ENCODE data around the gene UROD.
"Not testable (repeated sequence)": the region's sequence is repeated elsewhere in the genome, so short reads cannot be mapped to it uniquely, and the experiment has no call there.

Gene UROD

DNA sequence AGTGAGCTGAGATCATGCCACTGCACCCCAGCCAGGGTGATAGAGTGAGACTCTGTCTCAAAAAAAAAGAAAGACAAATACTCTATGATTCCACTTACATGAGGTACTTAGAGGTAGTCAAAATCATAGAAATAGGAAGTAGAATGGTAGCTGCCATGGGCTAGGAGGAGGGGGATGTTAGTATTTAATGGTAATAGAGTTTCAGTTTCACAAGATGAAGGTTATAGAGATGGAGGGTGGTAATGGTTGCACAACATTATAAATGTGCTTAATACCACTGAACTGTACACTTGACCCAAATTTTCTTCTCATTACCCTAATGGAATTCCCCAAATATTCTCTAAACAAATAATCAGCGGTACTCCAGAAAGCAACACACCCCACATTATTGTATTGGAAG, 38.4 kb upstream of the UROD start:
- no peak overlapping the region for H2BK15ac ChIP-seq (ENCODE audit: low read length)
- no peak overlapping the region for H3K27ac ChIP-seq (replicated peaks; ENCODE audit: low read length)
- no CpG with 5 or more reads among the region's 1 CpG for WGBS, 2 donors (ENCODE audit: extremely low coverage in 2 of 2, insufficient read length in 2 of 2, insufficient replicate concordance in 1 of 2)
- H2AFZ ChIP-seq (ENCODE audit: low read length), result no peak overlapping the region
- no peaks in the 10 kb centered on the region for H3K4me1 ChIP-seq (ENCODE audit: control insufficient read depth in 2 of 2, insufficient read depth in 1 of 2, low read depth in 1 of 2, low read length in 2 of 2)
- no peak overlapping the region for H3K9ac ChIP-seq (ENCODE audit: low read depth, low read length, poor library complexity)
- H3K79me1 ChIP-seq (ENCODE audit: low read depth, low read length), result no peaks in the 10 kb centered on the region
- no peak overlapping the region for H3K4me2 ChIP-seq (ENCODE audit: insufficient read depth, low read length, poor library complexity, severe bottlenecking)
- H3K36me3 ChIP-seq (replicated peaks in 1 of 2; ENCODE audit: control insufficient read depth in 2 of 2, insufficient read depth in 2 of 2, low read length in 2 of 2), result peaks cover 8 to 64% of the 10 kb centered on the region in 2 donors
- no peak overlapping the region for H2AK5ac ChIP-seq (ENCODE audit: low read depth, low read length)
- no peaks in the 10 kb centered on the region for H3K27me3 ChIP-seq (ENCODE audit: control insufficient read depth in 3 of 3, insufficient read depth in 3 of 3, low read depth in 1 of 3, low read length in 3 of 3)
- H3K23ac ChIP-seq (ENCODE audit: low read depth, low read length, poor library complexity), result no peak overlapping the region
- no peak overlapping the region for H3K4me3 ChIP-seq (ENCODE audit: low read length in 2 of 2)
- no peak overlapping the region for H4K91ac ChIP-seq (ENCODE audit: low read depth, low read length, poor library complexity)
- peaks cover 0 to 13% of the 10 kb centered on the region in 2 donors for H3K9me3 ChIP-seq (replicated peaks in 1 of 2; ENCODE audit: control insufficient read depth in 2 of 2, insufficient read depth in 1 of 2, low read depth in 1 of 2, low read length in 2 of 2)
- H2BK120ac ChIP-seq (ENCODE audit: low read depth, low read length), result no peak overlapping the region
- no peak overlapping the region for H2BK5ac ChIP-seq (ENCODE audit: low read length)
- no peak overlapping the region for H2BK12ac ChIP-seq (ENCODE audit: low read length)
- no peak overlapping the region for H4K8ac ChIP-seq (ENCODE audit: low read depth, low read length)
- DNase-seq (ENCODE audit: low spot score), result no peak
- no peak overlapping the region for H3K18ac ChIP-seq (ENCODE audit: low read length)
- H3K14ac ChIP-seq (ENCODE audit: low read length), result no peak overlapping the region
- H3K4ac ChIP-seq (ENCODE audit: low read length), result no peak overlapping the region

GRCh38 chr1:44976252-44976651, 35.8 kb upstream of the UROD start:
- H3K9me3 ChIP-seq (replicated peaks in 1 of 2; ENCODE audit: control insufficient read depth in 2 of 2, insufficient read depth in 1 of 2, low read depth in 1 of 2, low read length in 2 of 2), result peaks cover 0 to 13% of the 10 kb centered on the region in 2 donors
- no peak overlapping the region for H3K4ac ChIP-seq (ENCODE audit: low read length)
- no CpG with 5 or more reads among the region's 2 CpGs for WGBS, 2 donors (ENCODE audit: extremely low coverage in 2 of 2, insufficient read length in 2 of 2, insufficient replicate concordance in 1 of 2)
- DNase-seq (ENCODE audit: low spot score), result no peak
- no peak overlapping the region for H2BK5ac ChIP-seq (ENCODE audit: low read length)
- no peak overlapping the region for H3K23ac ChIP-seq (ENCODE audit: low read depth, low read length, poor library complexity)
- H3K27me3 ChIP-seq (ENCODE audit: control insufficient read depth in 3 of 3, insufficient read depth in 3 of 3, low read depth in 1 of 3, low read length in 3 of 3), result no peaks in the 10 kb centered on the region
- H2BK120ac ChIP-seq (ENCODE audit: low read depth, low read length), result no peak overlapping the region
- H3K4me1 ChIP-seq (ENCODE audit: control insufficient read depth in 2 of 2, insufficient read depth in 1 of 2, low read depth in 1 of 2, low read length in 2 of 2), result no peaks in the 10 kb centered on the region
- no peak overlapping the region for H3K14ac ChIP-seq (ENCODE audit: low read length)
- H3K18ac ChIP-seq (ENCODE audit: low read length), result no peak overlapping the region
- no peak overlapping the region for H2AFZ ChIP-seq (ENCODE audit: low read length)
- H3K79me1 ChIP-seq (ENCODE audit: low read depth, low read length), result no peaks in the 10 kb centered on the region
- no peak overlapping the region for H4K91ac ChIP-seq (ENCODE audit: low read depth, low read length, poor library complexity)
- no peak overlapping the region for H2BK12ac ChIP-seq (ENCODE audit: low read length)
- no peak overlapping the region for H3K9ac ChIP-seq (ENCODE audit: low read depth, low read length, poor library complexity)
- no peak overlapping the region for H2AK5ac ChIP-seq (ENCODE audit: low read depth, low read length)
- H3K4me3 ChIP-seq (ENCODE audit: low read length in 2 of 2), result no peak overlapping the region
- no peak overlapping the region for H4K8ac ChIP-seq (ENCODE audit: low read depth, low read length)
- H3K4me2 ChIP-seq (ENCODE audit: insufficient read depth, low read length, poor library complexity, severe bottlenecking), result no peak overlapping the region
- H3K36me3 ChIP-seq (replicated peaks in 1 of 2; ENCODE audit: control insufficient read depth in 2 of 2, insufficient read depth in 2 of 2, low read length in 2 of 2), result peaks cover 8 to 85% of the 10 kb centered on the region in 2 donors
- no peak overlapping the region for H3K27ac ChIP-seq (replicated peaks; ENCODE audit: low read length)
- H2BK15ac ChIP-seq (ENCODE audit: low read length), result no peak overlapping the region

DNA sequence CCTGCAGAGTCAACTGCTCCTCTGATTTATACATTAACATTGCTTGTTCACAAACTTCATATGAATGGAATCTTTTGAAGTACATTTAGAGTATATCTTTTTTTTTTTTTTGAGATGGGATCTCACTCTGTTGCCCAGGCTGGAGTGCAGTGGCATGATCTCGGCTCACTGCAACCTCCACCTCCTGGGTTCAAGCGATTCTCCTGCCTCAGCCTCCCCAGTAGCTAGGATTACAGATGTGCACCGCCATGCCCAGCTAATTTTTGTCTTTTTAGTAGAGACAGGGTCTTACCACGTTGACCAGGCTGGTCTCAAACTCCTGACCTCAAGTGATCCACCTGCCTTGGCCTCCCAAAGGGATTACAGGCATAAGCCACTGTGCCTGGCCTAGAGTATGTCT, 34.7 kb upstream of the UROD start:
- H3K18ac ChIP-seq (ENCODE audit: low read length); H2BK5ac ChIP-seq (ENCODE audit: low read length); H4K8ac ChIP-seq (ENCODE audit: low read depth, low read length); H3K9ac ChIP-seq (ENCODE audit: low read depth, low read length, poor library complexity); H3K4me2 ChIP-seq (ENCODE audit: insufficient read depth, low read length, poor library complexity, severe bottlenecking); H3K4ac ChIP-seq (ENCODE audit: low read length); H3K14ac ChIP-seq (ENCODE audit: low read length); H3K27me3 ChIP-seq (ENCODE audit: control insufficient read depth in 3 of 3, insufficient read depth in 3 of 3, low read depth in 1 of 3, low read length in 3 of 3); H2AK5ac ChIP-seq (ENCODE audit: low read depth, low read length); DNase-seq (ENCODE audit: low spot score); H4K91ac ChIP-seq (ENCODE audit: low read depth, low read length, poor library complexity); H2BK15ac ChIP-seq (ENCODE audit: low read length); H3K4me1 ChIP-seq (ENCODE audit: control insufficient read depth in 2 of 2, insufficient read depth in 1 of 2, low read depth in 1 of 2, low read length in 2 of 2); H3K4me3 ChIP-seq (ENCODE audit: low read length in 2 of 2); H2BK120ac ChIP-seq (ENCODE audit: low read depth, low read length); H2AFZ ChIP-seq (ENCODE audit: low read length); H3K79me1 ChIP-seq (ENCODE audit: low read depth, low read length); H3K23ac ChIP-seq (ENCODE audit: low read depth, low read length, poor library complexity); H3K27ac ChIP-seq (replicated peaks; ENCODE audit: low read length); H2BK12ac ChIP-seq (ENCODE audit: low read length): not testable (repeated sequence)
- WGBS, 2 donors (ENCODE audit: extremely low coverage in 2 of 2, insufficient read length in 2 of 2, insufficient replicate concordance in 1 of 2), result no CpG with 5 or more reads among the region's 4 CpGs
- Histone ChIP-seq H3K9me3 (replicated peaks in 1 of 2; ENCODE audit: control insufficient read depth in 2 of 2, insufficient read depth in 1 of 2, low read depth in 1 of 2, low read length in 2 of 2) (peaks cover 0 to 13% of the 10 kb centered on the region in 2 donors), H3K36me3 (replicated peaks in 1 of 2; ENCODE audit: control insufficient read depth in 2 of 2, insufficient read depth in 2 of 2, low read length in 2 of 2) (peaks cover 8 to 86% of the 10 kb centered on the region in 2 donors)

DNA sequence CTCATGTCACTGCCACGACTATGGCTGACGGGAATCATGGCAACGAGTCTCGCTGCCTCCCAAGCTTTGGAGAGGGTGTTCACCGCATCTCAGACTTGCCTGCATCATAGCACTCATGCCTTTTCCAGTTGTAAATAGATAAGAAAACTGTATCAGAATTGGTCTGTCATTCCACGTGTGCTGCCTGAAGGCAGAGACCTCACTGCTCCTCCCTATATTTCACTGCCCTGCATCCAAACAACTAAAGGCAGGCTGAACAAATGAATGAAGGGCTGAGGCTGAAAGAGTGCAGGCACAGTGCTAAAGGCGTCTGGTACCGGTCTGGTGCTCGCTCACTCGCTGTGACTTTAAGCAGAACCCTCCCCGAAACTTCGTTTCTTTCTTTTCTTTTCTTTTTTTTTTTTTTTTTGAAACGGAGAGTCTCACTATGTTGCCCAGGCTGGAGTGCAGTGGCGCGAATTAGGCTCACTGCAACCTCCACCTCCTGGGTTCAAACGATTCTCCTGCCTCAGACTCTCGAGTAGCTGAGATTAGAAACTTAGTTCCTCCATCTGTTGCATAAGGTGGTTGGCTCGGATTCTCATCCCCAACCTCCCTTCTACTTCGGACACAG, 26.2 kb upstream of the UROD start:
- Histone ChIP-seq H3K36me3 (replicated peaks in 1 of 2; ENCODE audit: control insufficient read depth in 2 of 2, insufficient read depth in 2 of 2, low read length in 2 of 2) (peaks cover 0 to 5% of the 10 kb centered on the region in 2 donors), H3K79me1 (ENCODE audit: low read depth, low read length) (peaks cover 4% of the 10 kb centered on the region), H2BK12ac (ENCODE audit: low read length) (no peak overlapping the region), H3K4ac (ENCODE audit: low read length) (no peak overlapping the region), H3K23ac (ENCODE audit: low read depth, low read length, poor library complexity) (peak overlapping the region; percentile 87), H2BK15ac (ENCODE audit: low read length) (no peak overlapping the region), H3K4me1 (ENCODE audit: control insufficient read depth in 2 of 2, insufficient read depth in 1 of 2, low read depth in 1 of 2, low read length in 2 of 2) (peaks cover 4 to 6% of the 10 kb centered on the region in 2 donors), H4K8ac (ENCODE audit: low read depth, low read length) (no peak overlapping the region), H3K9ac (ENCODE audit: low read depth, low read length, poor library complexity) (peak overlapping the region; percentile 97), H2BK5ac (ENCODE audit: low read length) (no peak overlapping the region), H3K27ac (replicated peaks; ENCODE audit: low read length) (no peak overlapping the region), H2BK120ac (ENCODE audit: low read depth, low read length) (no peak overlapping the region), H2AFZ (ENCODE audit: low read length) (peak overlapping the region; percentile 88), H3K14ac (ENCODE audit: low read length) (peak overlapping the region; percentile 40), H4K91ac (ENCODE audit: low read depth, low read length, poor library complexity) (no peak overlapping the region), H2AK5ac (ENCODE audit: low read depth, low read length) (no peak overlapping the region), H3K27me3 (ENCODE audit: control insufficient read depth in 3 of 3, insufficient read depth in 3 of 3, low read depth in 1 of 3, low read length in 3 of 3) (no peaks in the 10 kb centered on the region), H3K4me2 (ENCODE audit: insufficient read depth, low read length, poor library complexity, severe bottlenecking) (peak overlapping the region; percentile 95), H3K4me3 (ENCODE audit: low read length in 2 of 2) (peak overlapping the region; percentile 86 to 94), H3K9me3 (replicated peaks in 1 of 2; ENCODE audit: control insufficient read depth in 2 of 2, insufficient read depth in 1 of 2, low read depth in 1 of 2, low read length in 2 of 2) (no peaks in the 10 kb centered on the region), H3K18ac (ENCODE audit: low read length) (no peak overlapping the region)
- no CpG with 5 or more reads among the region's 19 CpGs for WGBS, 2 donors (ENCODE audit: extremely low coverage in 2 of 2, insufficient read length in 2 of 2, insufficient replicate concordance in 1 of 2)
- DNase-seq (ENCODE audit: low spot score), result no peak

Data from neuronal stem cell (in vitro differentiated cells).